T47D (cell line): Measurements from ENCODE around the gene MVB12B.

Experiments
- DNase-seq, 2 experiments: peaks; one replicate each; pipeline versions ENCODE4 v3.0.0 to v3.0.0-alpha.2; 2011 to 2012; ENCODE audit warnings: low read depth in 1 of 2, low spot score in 1 of 2
- JUND ChIP-seq: IDR thresholded peaks from 2 replicates; pipeline ENCODE4 v1.6.1; 2012; ENCODE audit warnings: low read depth
- in situ Hi-C: cut with HindIII; loops from 2 replicates; pipeline ENCODE4 v1.10.0; 2016; ENCODE audit warnings: low sequenced_read_pairs, low pct_unique_long_range_greater_than_20kb

The MVB12B gene

GRCh38 chr9:126519660-126520420, 193.2 kb downstream of the MVB12B start:
- TF ChIP-seq JUND = no peak
- no peak for DNase-seq
- in situ Hi-C loops = no loop called here

DNA sequence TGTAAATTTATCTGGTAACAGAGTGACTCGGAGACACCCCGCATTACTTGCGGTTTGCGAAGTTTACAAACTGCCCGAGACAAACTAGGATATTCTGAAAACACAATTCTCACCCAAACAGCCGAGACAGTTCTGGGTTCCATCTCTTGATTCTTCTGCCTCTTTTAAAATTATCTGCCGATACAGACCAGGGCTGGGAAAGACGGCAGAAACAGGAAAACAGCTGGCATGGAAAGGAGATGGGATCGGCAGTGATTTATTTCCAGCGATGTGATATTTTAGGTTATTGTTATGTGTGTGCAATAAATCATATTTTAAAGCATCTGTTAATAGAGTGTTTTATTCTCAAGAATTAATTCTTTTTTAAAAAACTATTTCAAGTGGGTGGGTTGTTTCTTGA, 193.8 kb downstream of the MVB12B start:
- no peak for TF ChIP-seq JUND
- in situ Hi-C loops = no loop called here

DNA sequence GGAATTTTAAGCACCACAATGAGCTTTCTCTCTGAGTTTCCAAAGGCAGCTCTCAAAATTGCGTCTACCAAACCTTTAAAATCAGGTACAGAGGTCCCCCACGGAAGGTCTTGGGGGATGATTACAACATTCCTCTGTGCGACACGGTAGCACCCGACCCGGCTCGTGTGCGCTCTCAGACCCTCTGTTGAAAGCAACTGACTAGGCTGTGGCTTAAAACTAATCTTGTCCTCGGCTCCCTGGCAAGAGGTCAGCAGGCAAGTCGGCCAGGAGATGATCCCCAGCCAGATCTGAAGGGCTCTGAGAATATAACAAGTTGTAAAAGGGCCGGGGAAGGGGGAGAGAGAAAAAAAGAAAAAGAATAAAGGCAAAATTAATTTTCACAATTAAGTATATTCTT, 194.5 kb downstream of the MVB12B start:
- no peak for TF ChIP-seq JUND
- in situ Hi-C loops = no loop called here
- DNase-seq = no peak

More for the DNA sequence above, 193.8 kb downstream of the MVB12B start:
- no peak for DNase-seq

GRCh38 chr9:126521551-126521950, 194.9 kb downstream of the MVB12B start:
- TF ChIP-seq JUND = no peak
- no peak for DNase-seq
- in situ Hi-C loops = no loop called here

DNA sequence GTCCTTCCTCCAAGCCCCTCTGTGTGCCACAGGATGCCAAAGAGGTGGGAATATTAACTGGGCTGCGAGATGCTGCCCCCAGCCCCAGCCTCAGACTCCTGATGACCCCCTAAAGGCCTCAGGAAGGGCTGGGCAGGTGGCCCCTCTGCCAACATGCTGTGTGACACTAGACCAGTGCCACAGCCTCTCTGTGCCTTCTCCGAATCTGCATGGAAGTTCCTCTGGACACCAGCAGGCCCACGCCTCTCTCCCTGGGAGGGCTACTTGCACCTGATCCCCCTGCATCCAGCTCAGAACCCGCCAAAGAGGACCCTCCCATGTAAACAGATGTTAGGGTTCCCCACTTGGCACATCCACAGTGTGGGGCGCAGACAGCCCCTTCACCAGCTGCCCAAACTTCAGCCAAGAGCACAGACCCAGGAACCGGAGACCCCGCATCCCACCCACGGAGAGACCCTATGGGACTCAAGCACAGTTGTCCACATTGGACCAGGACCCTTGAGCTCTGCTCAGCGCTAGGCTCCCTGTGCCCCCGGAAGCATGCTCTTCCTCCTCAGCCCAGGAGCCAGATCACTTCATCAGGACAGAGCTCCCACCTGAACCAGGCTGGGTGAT, 195.5 kb downstream of the MVB12B start:
- TF ChIP-seq JUND = no peak
- in situ Hi-C loops = no loop called here

GRCh38 chr9:126522612-126523356, 196.2 kb downstream of the MVB12B start:
- in situ Hi-C loops = no loop called here
- no peak for TF ChIP-seq JUND
- DNase-seq = no peak

More for the DNA sequence above, 195.5 kb downstream of the MVB12B start:
- no peak for DNase-seq

DNA sequence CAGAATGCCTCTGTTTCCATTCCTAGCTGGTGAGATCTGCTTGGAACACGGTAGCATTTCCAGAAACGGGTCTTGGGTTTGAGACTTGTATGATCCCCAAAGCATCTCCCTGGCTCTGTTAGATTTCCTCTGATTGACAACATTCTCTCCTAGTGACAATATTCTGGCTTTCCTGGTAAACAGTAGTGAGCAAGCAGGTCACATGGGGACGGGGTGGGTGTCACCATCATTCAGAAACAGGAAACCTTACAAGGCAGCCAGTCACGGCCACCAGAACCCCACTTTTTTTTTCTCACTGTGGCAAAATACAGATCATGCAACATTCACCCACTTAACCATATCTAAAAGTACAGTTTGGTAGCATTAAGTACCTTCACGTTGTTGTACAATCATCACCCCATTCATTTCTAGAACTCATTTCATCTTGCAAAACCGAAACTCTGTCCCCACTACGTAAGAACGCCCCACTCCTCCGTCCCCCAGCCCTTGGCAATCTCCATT, 197.0 kb downstream of the MVB12B start:
- in situ Hi-C loops = no loop called here

DNA sequence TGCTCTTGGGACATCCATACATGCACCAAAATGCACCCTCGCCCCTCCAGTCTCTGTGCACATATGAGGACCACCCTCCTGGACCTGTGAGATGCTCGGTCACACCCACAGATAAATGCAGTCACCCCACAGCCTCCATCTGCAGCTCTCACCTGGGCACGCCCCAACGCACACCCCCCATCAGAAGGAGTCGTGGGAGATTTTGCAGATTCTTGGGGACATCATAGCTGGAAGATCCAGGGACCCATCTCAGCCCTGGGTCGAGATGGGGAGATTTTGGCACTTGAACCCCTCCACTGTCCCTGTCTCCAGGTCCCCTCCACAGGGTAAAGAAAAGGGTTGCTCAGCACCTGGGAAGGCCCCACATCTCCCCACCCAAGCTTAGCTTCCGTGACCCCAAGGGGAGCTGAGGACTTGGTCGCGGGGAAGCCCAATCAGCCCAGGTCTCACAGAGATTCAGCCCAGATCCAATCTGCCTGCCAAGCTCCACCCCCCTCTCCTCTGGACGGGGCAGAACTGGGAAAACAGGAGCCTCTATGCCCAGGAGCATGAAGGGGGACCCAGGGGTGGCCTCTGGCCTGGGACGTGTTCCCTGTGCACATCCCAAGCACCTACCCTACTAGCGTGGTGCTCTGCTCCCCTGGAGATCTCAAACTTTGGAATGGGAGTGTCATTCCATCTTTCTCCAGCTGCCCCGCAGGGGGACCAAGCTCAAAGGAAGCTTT, 197.9 kb downstream of the MVB12B start:
- DNase-seq = no peak
- no peak for TF ChIP-seq JUND
- in situ Hi-C loops = no loop called here

More for the DNA sequence above, 197.0 kb downstream of the MVB12B start:
- DNase-seq = no peak
- no peak for TF ChIP-seq JUND

DNA sequence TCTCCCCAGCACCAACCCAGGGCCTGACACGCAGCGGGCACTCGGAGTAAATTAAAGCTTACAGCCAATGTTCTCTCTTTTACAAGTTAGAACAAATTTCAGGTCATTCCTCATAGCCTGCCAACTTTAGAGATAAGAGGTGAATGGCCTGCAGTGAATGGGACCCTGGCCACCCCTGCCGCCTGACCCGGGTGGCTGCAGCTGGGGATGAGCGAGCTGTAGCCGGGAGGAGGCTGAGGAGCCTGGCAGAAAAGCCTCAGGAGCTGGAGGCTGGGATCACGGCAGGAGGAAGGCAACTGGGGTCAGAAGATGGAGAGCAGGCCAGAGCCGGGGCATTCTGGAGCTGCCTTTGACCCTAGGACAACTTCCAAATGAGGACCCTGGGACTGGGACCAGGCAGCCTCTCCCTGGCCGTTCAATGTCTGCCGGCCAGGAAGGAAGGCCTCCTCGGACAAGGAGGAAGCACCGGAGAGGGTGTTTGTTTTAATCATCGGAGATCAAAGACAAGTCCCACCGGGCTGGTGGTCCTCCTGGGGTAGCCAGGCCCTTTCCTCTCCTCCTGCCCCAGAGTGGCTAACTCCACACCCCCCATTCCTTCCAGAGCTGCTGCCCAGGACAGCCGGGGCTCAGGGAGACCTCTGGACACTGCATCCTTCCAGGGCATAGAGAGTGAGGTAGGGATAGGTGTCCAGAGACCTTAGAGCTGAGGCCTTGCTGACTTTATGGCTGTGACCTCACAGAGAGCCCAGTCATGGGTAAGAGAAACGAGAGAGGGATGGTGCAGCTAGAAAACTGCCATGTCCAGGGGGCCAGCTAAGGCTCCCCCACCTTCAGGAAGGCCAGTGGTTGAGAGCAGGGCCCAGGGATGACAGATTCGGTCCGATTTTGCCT, 199.8 kb downstream of the MVB12B start:
- in situ Hi-C loops = no loop called here
- no peak for TF ChIP-seq JUND
- no peak for DNase-seq

DNA sequence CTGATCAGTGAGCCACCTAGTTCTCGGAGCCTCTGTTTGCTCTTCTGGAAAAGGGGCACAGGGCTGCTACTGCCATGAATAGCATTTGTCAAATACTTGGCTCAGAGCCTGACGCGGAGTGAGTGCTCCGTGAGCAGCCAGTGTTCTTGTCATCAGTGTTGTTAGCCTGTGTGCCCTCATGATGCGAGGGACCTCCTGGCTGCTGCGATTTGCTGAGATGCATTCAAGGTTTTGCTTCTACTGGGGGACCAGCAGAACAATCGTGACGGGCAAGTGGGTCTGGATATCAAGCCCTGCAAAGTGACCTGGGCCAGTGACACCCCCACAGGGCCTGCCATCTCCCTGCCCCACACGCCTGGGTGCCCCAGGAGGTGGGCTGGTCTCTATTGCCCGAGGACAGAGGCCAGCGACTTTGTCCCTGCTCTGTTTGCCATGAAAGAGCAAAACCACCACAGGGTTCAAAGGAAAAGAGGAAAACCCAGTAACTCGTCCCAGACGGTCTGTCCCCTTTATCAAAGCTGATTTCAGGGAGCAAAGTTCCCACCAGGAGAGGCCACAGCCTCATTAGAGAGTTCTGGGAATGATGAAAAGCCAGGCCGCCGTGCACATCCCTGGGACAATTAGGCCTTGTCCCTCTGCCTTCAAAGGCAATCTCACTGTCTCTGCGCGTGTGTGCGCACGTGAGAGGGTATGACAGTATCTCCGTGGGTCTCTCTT, 200.6 kb downstream of the MVB12B start:
- in situ Hi-C loops = no loop called here
- no peak for DNase-seq
- TF ChIP-seq JUND = no peak

GRCh38 chr9:126528111-126528510, 201.5 kb downstream of the MVB12B start:
- no peak for TF ChIP-seq JUND
- in situ Hi-C loops = no loop called here
- DNase-seq = no peak
